Lower leg skin (tissue), 3 donors: ENCODE data around the gene FOXF1.

Experiments
- POLR2A ChIP-seq, 2 donors: fragments of 450-650 bp; IDR thresholded peaks; one replicate each; pipeline ENCODE4 v1.6.1; 2016 to 2017; ENCODE audit warnings: antibody characterized with exemption in 2 of 2, mild to moderate bottlenecking in 1 of 2, moderate library complexity in 1 of 2
- TF ChIP-seq, protein P1 (sequence below), 3 donors: fragments of 450-650 bp; IDR thresholded peaks; one replicate each; pipeline ENCODE4 v1.5.1; 2016; ENCODE audit warnings: antibody characterized with exemption in 3 of 3, mild to moderate bottlenecking in 3 of 3, moderate library complexity in 2 of 3

DNA sequence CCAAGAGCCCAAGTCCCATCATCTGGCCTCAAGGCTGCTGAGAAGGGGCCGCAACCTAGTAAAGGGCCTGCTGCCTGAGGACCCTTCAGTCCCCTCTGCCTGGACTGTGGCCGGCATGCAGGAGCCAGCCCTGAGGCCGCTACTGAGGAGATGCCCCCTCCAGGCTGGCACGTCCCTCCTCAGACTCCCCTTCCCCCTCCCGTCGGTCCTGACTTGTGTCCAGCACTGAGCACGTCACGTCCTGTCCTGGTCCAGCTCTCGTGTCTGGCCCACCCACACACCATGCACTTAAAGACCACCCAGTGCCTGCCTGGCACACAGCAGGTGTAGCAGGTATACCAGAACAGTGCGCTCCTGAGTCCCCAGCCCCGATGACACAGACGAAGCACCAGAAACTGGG, 35.2 kb downstream of the FOXF1 start:
- TF ChIP-seq, protein P1, sequence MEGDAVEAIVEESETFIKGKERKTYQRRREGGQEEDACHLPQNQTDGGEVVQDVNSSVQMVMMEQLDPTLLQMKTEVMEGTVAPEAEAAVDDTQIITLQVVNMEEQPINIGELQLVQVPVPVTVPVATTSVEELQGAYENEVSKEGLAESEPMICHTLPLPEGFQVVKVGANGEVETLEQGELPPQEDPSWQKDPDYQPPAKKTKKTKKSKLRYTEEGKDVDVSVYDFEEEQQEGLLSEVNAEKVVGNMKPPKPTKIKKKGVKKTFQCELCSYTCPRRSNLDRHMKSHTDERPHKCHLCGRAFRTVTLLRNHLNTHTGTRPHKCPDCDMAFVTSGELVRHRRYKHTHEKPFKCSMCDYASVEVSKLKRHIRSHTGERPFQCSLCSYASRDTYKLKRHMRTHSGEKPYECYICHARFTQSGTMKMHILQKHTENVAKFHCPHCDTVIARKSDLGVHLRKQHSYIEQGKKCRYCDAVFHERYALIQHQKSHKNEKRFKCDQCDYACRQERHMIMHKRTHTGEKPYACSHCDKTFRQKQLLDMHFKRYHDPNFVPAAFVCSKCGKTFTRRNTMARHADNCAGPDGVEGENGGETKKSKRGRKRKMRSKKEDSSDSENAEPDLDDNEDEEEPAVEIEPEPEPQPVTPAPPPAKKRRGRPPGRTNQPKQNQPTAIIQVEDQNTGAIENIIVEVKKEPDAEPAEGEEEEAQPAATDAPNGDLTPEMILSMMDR (IDR thresholded peaks at IDR 0.05), result no peak
- no peak for TF ChIP-seq POLR2A (IDR thresholded peaks at IDR 0.05)
